Measurements from ENCODE around the gene KLHL2. TPM values are rescaled to one million over a fixed set of nuclear protein-coding genes. Genes with fewer than 3 reads are reported as not detected.
"Not testable (repeated sequence)": the region's sequence is repeated elsewhere in the genome, so short reads cannot be mapped to it uniquely, and the experiment has no call there.

Gene KLHL2
- total RNA-seq, 2 donors from 2014 or later, result 11.6 to 16.0 TPM

DNA sequence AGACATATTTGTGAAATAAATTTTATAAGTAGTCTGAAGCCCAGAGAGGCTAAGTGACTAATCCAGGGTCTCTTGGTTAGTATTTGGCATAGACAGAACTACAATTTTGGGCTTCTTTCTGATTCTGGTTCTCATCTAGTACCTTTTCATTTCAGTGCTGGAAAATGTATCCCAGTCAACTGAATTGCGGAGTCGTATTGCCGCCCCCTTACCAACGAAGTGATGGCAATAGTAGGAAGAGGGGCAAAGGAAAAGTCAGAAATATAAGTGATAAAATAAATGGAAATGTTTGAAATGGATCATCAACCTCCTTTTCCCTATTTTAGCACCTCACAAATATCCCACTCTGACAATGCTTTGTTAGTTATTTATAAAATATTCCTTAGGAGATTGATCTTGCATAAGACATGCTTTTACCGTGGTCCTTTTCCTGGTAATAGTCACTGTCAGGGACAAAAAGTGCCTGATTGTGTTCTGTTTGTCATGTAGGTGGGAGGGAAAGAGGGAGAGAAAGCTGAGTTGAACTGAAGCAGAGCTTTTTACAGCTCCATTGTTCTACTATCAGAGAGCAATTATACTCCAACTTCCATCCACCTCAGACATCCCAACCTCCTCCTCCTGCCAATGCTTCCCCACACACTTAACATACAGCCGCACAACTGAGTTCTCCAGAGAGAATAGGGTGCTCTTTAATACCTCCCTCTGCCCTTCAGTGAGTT lies 6.8 kb downstream of the KLHL2 start:
- Mint-ChIP-seq H3K4me1 (peaks cover 59% of the 10 kb centered on the region), H3K4me3 (peak overlapping the region; percentile 15), H3K27me3 (ENCODE audit: insufficient read depth) (peaks cover 25% of the 10 kb centered on the region), H3K27ac (peak overlapping the region; percentile 22)
- not testable (repeated sequence) for H3K9me3 ChIP-seq (ENCODE audit: control insufficient read depth, low read length); H3K4me1 ChIP-seq (ENCODE audit: control insufficient read depth, insufficient read depth, low read length); H3K36me3 Mint-ChIP-seq (ENCODE audit: low read depth); H3K36me3 ChIP-seq (ENCODE audit: control insufficient read depth, insufficient read depth, low read length); H3K27ac ChIP-seq (ENCODE audit: low read depth, low read length); H3K9me3 Mint-ChIP-seq; DNase-seq
- Histone ChIP-seq H3K9ac (ENCODE audit: extremely low read depth, low read length, poor library complexity, severe bottlenecking) (peak overlapping the region; percentile 42), H3K4me3 (ENCODE audit: low read length) (peak overlapping the region; percentile 54), H3K27me3 (ENCODE audit: control insufficient read depth, insufficient read depth, low read length, poor library complexity, severe bottlenecking) (peaks cover 13% of the 10 kb centered on the region)
- 67% methylated on average over 5 of the region's 6 CpGs; no CpG with 5 or more reads in 1 of the 2 experiments for WGBS, 2 experiments (ENCODE audit: insufficient coverage in 1 of 2, insufficient read length in 1 of 2)

DNA sequence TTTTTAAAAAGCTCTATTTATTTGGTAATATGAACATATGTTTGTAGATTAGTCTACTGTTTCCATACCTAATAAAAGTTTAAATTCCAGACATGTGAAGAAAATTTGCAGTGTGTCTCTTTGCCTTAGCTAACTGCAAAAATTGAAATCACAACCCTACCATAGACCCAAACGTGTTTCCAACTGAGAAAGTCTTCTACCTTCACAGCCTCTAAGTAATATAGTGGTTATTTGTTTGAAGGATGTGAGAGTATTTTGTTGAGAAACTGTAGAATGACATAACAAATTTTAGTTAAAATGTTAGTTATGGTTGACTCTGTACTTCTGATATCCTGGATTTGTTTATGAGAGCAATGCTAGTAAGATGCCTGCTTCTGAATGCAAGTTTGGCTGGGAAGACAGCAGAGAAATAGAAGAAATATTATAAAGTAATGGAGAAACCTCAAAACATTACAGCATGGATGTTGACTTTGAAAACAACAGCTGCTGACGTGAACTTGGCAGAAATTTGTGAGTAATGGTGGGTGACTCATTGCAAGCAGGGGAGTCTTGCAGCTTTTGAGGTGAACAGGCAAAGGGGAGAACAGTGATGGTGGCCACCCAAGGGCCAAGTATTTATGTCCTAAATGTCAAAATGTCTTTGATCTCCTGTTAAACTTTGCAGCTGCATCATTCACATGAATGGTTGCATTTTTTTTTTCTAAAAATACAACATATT lies 7.8 kb downstream of the KLHL2 start:
- H3K9me3 Mint-ChIP-seq; DNase-seq; H3K9me3 ChIP-seq (ENCODE audit: control insufficient read depth, low read length); H3K27ac ChIP-seq (ENCODE audit: low read depth, low read length); H3K4me1 ChIP-seq (ENCODE audit: control insufficient read depth, insufficient read depth, low read length); H3K4me3 ChIP-seq (ENCODE audit: low read length); H3K36me3 Mint-ChIP-seq (ENCODE audit: low read depth); H3K36me3 ChIP-seq (ENCODE audit: control insufficient read depth, insufficient read depth, low read length); H3K4me3 Mint-ChIP-seq; H3K27me3 ChIP-seq (ENCODE audit: control insufficient read depth, insufficient read depth, low read length, poor library complexity, severe bottlenecking): not testable (repeated sequence)
- peak overlapping the region; percentile 77 for H3K9ac ChIP-seq (ENCODE audit: extremely low read depth, low read length, poor library complexity, severe bottlenecking)
- WGBS, 2 experiments (ENCODE audit: insufficient coverage in 1 of 2, insufficient read length in 1 of 2), result 85 to 86% methylated on average over 1 of the region's 2 CpGs
- H3K4me1 Mint-ChIP-seq, result peaks cover 55% of the 10 kb centered on the region
- H3K27me3 Mint-ChIP-seq (ENCODE audit: insufficient read depth), result peaks cover 14% of the 10 kb centered on the region
- H3K27ac Mint-ChIP-seq, result peak overlapping the region; percentile 57

DNA sequence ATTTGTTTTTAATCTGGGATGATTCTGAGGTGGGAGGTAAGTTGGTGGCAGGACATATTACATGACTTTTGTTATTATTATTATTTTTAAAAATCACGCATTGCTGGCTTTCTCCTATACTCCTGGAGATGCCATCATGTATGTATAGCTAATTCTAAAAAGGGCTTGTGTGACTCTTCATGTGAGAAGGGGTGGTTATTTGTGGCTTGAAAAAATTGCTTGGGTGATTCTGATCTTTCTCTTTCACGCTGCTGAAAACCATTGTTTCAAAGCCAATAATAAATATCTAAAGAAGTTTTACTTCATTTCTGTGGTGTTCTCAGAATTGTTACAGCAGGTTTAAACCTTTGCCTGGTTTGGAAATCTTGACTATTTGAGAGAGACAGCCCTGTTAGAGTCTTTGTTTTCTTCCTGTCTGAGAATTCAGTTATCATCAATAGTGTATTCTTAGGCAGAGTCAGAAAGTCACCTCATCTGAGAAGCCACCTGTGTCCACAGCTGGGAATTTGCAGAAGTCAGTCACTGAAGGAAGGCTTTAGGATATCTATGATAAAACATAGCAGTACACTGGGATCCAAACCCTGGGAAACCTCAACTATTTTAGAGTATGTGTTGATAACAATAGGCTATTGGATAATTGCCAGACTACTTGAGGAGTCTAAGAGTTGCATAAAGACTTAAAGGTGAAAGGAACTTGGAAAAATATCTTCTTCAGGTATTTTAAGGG lies 8.6 kb downstream of the KLHL2 start:
- not testable (repeated sequence) for H3K4me1 ChIP-seq (ENCODE audit: control insufficient read depth, insufficient read depth, low read length); H3K36me3 ChIP-seq (ENCODE audit: control insufficient read depth, insufficient read depth, low read length); H3K27me3 Mint-ChIP-seq (ENCODE audit: insufficient read depth); H3K9me3 ChIP-seq (ENCODE audit: control insufficient read depth, low read length); H3K4me3 Mint-ChIP-seq; H3K36me3 Mint-ChIP-seq (ENCODE audit: low read depth); H3K27me3 ChIP-seq (ENCODE audit: control insufficient read depth, insufficient read depth, low read length, poor library complexity, severe bottlenecking); H3K27ac ChIP-seq (ENCODE audit: low read depth, low read length); DNase-seq; H3K9me3 Mint-ChIP-seq
- peak overlapping the region; percentile 57 for H3K27ac Mint-ChIP-seq
- WGBS, 2 experiments (ENCODE audit: insufficient coverage in 1 of 2, insufficient read length in 1 of 2), result 86% methylated on average over 2 of the region's 2 CpGs; no CpG with 5 or more reads in 1 of the 2 experiments
- H3K4me1 Mint-ChIP-seq, result peaks cover 52% of the 10 kb centered on the region
- peak overlapping the region; percentile 77 for H3K9ac ChIP-seq (ENCODE audit: extremely low read depth, low read length, poor library complexity, severe bottlenecking)
- peak overlapping the region; percentile 69 for H3K4me3 ChIP-seq (ENCODE audit: low read length)

- H3K36me3 ChIP-seq (ENCODE audit: control insufficient read depth, insufficient read depth, low read length), result peaks cover 10% of the 10 kb centered on the region
- H3K27ac ChIP-seq (ENCODE audit: low read depth, low read length), result no peak overlapping the region
- H3K9me3 ChIP-seq (ENCODE audit: control insufficient read depth, low read length), result no peaks in the 10 kb centered on the region
- no peak overlapping the region for H3K9ac ChIP-seq (ENCODE audit: extremely low read depth, low read length, poor library complexity, severe bottlenecking)
- no peak overlapping the region for H3K4me3 Mint-ChIP-seq
- H3K9me3 Mint-ChIP-seq, result no peaks in the 10 kb centered on the region
- peaks cover 49% of the 10 kb centered on the region for H3K4me1 Mint-ChIP-seq
- no peak overlapping the region for H3K27ac Mint-ChIP-seq
- no peak for DNase-seq
- peak overlapping the region; percentile 69 for H3K4me3 ChIP-seq (ENCODE audit: low read length)
- H3K4me1 ChIP-seq (ENCODE audit: control insufficient read depth, insufficient read depth, low read length), result peaks cover 4% of the 10 kb centered on the region
- no peak for TF ChIP-seq CTCF (conservative IDR thresholded peaks at IDR 0.05)
- H3K27me3 ChIP-seq (ENCODE audit: control insufficient read depth, insufficient read depth, low read length, poor library complexity, severe bottlenecking), result no peaks in the 10 kb centered on the region
- no peaks in the 10 kb centered on the region for H3K36me3 Mint-ChIP-seq (ENCODE audit: low read depth)
- WGBS, 2 experiments (ENCODE audit: insufficient coverage in 1 of 2, insufficient read length in 1 of 2), result 89% methylated on average over 3 of the region's 3 CpGs; no CpG with 5 or more reads in 1 of the 2 experiments
- no peaks in the 10 kb centered on the region for H3K27me3 Mint-ChIP-seq (ENCODE audit: insufficient read depth)
Observed at GRCh38 chr4:165217325-165217724, 10.0 kb downstream of the KLHL2 start.

GRCh38 chr4:165221306-165221705 lies 13.9 kb downstream of the KLHL2 start:
- not testable (repeated sequence) for DNase-seq; H3K27me3 Mint-ChIP-seq (ENCODE audit: insufficient read depth)
- 60 to 61% methylated on average over 3 to 4 of the region's 4 CpGs for WGBS, 2 experiments (ENCODE audit: insufficient coverage in 1 of 2, insufficient read length in 1 of 2)

More at GRCh38 chr4:165221306-165221705, 13.9 kb downstream of the KLHL2 start:
- H3K36me3 Mint-ChIP-seq (ENCODE audit: low read depth); H3K4me3 Mint-ChIP-seq; H3K9ac ChIP-seq (ENCODE audit: extremely low read depth, low read length, poor library complexity, severe bottlenecking); H3K4me1 ChIP-seq (ENCODE audit: control insufficient read depth, insufficient read depth, low read length); H3K9me3 ChIP-seq (ENCODE audit: control insufficient read depth, low read length); H3K9me3 Mint-ChIP-seq; H3K27me3 ChIP-seq (ENCODE audit: control insufficient read depth, insufficient read depth, low read length, poor library complexity, severe bottlenecking); H3K4me3 ChIP-seq (ENCODE audit: low read length); H3K27ac ChIP-seq (ENCODE audit: low read depth, low read length): not testable (repeated sequence)
- H3K36me3 ChIP-seq (ENCODE audit: control insufficient read depth, insufficient read depth, low read length), result peaks cover 13% of the 10 kb centered on the region
- Mint-ChIP-seq H3K27ac (peak overlapping the region; percentile 48), H3K4me1 (peaks cover 20% of the 10 kb centered on the region)
